A549 (cell line): ENCODE data around the gene E2F6. TPM values are rescaled to one million over a fixed set of nuclear protein-coding genes. Genes with fewer than 3 reads are reported as not detected.

ENCODE experiments used
- ATAC-seq, 2 experiments: fragments of 200-7000 bp in 1 of 2; fragments of >200 bp in 1 of 2; cut with Nextera tagmentation in 1 of 2; cut with Tn5 transposase in 1 of 2; 3 replicates each; pipeline versions ENCODE4 v1.8.0 to v1.9.1; 2018 to 2020; ENCODE audit warnings: mild to moderate bottlenecking in 1 of 2, moderate library complexity in 1 of 2
- CTCF ChIA-PET: fragments of 300-600 bp; sonication (Branson Sonifier 250); formaldehyde crosslinking; extraction: SDS; loops from one replicate; lab custom pipeline; 2021; ENCODE audit warnings: antibody characterized with exemption, inconsistent platforms; lab: Yijun Ruan, JAX
- POLR2A ChIA-PET: fragments of 350-600 bp; formaldehyde crosslinking; extraction: SDS; loops from one replicate; lab custom pipeline; 2021; ENCODE audit warnings: antibody characterized with exemption, inconsistent platforms; lab: Yijun Ruan, JAX
- DNase-seq, 2 experiments: peaks; one replicate each; pipeline versions ENCODE4 v3.0.0 to v3.0.0-alpha.2; 2011 to 2016; ENCODE audit warnings: low read depth in 1 of 2, low spot score in 1 of 2
- FAIRE-seq: peaks from 2 replicates; lab custom pipeline; 2011; peaks lifted over from hg19 to GRCh38; lab: Jason Lieb, UNC
- H3K27ac ChIP-seq, 2 experiments: fragments of >200 bp; sonication (Bioruptor Twin); formaldehyde crosslinking; 3 replicates each; pipeline ENCODE4 v1.5.1; 2016 to 2017
- H3K4me1 ChIP-seq: fragments of >200 bp; sonication (Bioruptor Twin); formaldehyde crosslinking; 3 replicates; pipeline ENCODE4 v1.6.1; 2016
- H3K4me2 ChIP-seq: fragments of >200 bp; sonication (Bioruptor Twin); formaldehyde crosslinking; 3 replicates; pipeline ENCODE4 v1.6.1; 2016
- H3K4me3 ChIP-seq: fragments of >200 bp; sonication (Bioruptor Twin); formaldehyde crosslinking; 3 replicates; pipeline ENCODE4 v1.5.1; 2016
- H3K9me3 ChIP-seq: fragments of >200 bp; sonication (Bioruptor Twin); formaldehyde crosslinking; 3 replicates; pipeline ENCODE4 v1.6.1; 2016
- BHLHE40 ChIP-seq: IDR thresholded peaks from 2 replicates; pipeline ENCODE4 v1.6.1; 2012; ENCODE audit warnings: low read depth, low read length, inconsistent platforms
- CEBPB ChIP-seq, 2 experiments: fragments of >200 bp in 1 of 2; sonication (Bioruptor Twin) in 1 of 2; formaldehyde crosslinking in 1 of 2; IDR thresholded peaks; 2 replicates each; pipeline ENCODE4 v1.6.1; 2012 to 2016
- CHD2 ChIP-seq: fragments of 150-350 bp; IDR thresholded peaks from 2 replicates; pipeline ENCODE4 v1.6.1; 2014; ENCODE audit warnings: low read length; ENCODE audit not compliant: partially characterized antibody
- CHD4 ChIP-seq: fragments of 200-600 bp; sonication (generic); IDR thresholded peaks from 2 replicates; pipeline ENCODE4 v1.6.1; 2016; ENCODE audit warnings: antibody characterized with exemption, mild to moderate bottlenecking, borderline replicate concordance
- EHMT2 ChIP-seq: fragments of 200-600 bp; sonication (generic); IDR thresholded peaks from 2 replicates; pipeline ENCODE4 v1.6.1; 2016; ENCODE audit warnings: antibody characterized with exemption, low read depth, mild to moderate bottlenecking, moderate library complexity
- FOXS1 ChIP-seq: fragments of 250-450 bp; sonication (Bioruptor Pico); IDR thresholded peaks from 2 replicates; pipeline ENCODE4 v1.5.0; 2020; ENCODE audit warnings: mild to moderate bottlenecking, moderate library complexity
- HDAC2 ChIP-seq: fragments of 200-600 bp; sonication (generic); IDR thresholded peaks from 2 replicates; pipeline ENCODE4 v1.6.1; 2016
- HOXA7 ChIP-seq: fragments of 250-450 bp; sonication (Bioruptor Pico); IDR thresholded peaks from 2 replicates; pipeline ENCODE4 v1.5.0; 2020; ENCODE audit warnings: mild to moderate bottlenecking, moderate library complexity
- HOXB5 ChIP-seq: fragments of 250-450 bp; sonication (Bioruptor Pico); IDR thresholded peaks from 2 replicates; pipeline ENCODE4 v1.5.0; 2020; ENCODE audit warnings: mild to moderate bottlenecking, moderate library complexity
- KDM5A ChIP-seq: fragments of 200-600 bp; sonication (generic); IDR thresholded peaks from 2 replicates; pipeline ENCODE4 v1.6.1; 2016; ENCODE audit warnings: antibody characterized with exemption, mild to moderate bottlenecking
- MAFK ChIP-seq: fragments of 450-650 bp; IDR thresholded peaks from 2 replicates; pipeline ENCODE4 v1.6.1; 2014; ENCODE audit not compliant: partially characterized antibody
- PHF8 ChIP-seq: fragments of 200-600 bp; sonication (generic); IDR thresholded peaks from 2 replicates; pipeline ENCODE4 v1.6.1; 2016; ENCODE audit warnings: low read depth, mild to moderate bottlenecking, antibody characterized with exemption, moderate library complexity, borderline replicate concordance
- POLR2A ChIP-seq: IDR thresholded peaks from 2 replicates; pipeline ENCODE4 v1.6.1; 2012; ENCODE audit warnings: mild to moderate bottlenecking, low read length
- RAD21 ChIP-seq, 2 experiments: fragments of >200 bp in 1 of 2; sonication (Bioruptor Twin) in 1 of 2; formaldehyde crosslinking in 1 of 2; IDR thresholded peaks in 1 of 2; conservative IDR thresholded peaks in 1 of 2; 2 replicates in 1 of 2; 3 replicates in 1 of 2; pipeline ENCODE4 v1.6.1; 2012 to 2018; ENCODE audit warnings: inconsistent platforms in 1 of 2
- RCOR1 ChIP-seq: fragments of 150-350 bp; IDR thresholded peaks from 2 replicates; pipeline ENCODE4 v1.6.1; 2014; ENCODE audit warnings: antibody characterized with exemption, low read length, low read depth
- SMC3 ChIP-seq: fragments of >200 bp; sonication (Bioruptor Twin); formaldehyde crosslinking; IDR thresholded peaks from 3 replicates; pipeline ENCODE4 v1.6.1; 2018; ENCODE audit warnings: inconsistent platforms
- TP53 ChIP-seq: fragments of 250-450 bp; sonication (Bioruptor Pico); IDR thresholded peaks from 2 replicates; pipeline ENCODE4 v1.5.0; 2021; ENCODE audit warnings: mild to moderate bottlenecking, moderate library complexity
- ZNF302 ChIP-seq: fragments of 250-450 bp; sonication (Bioruptor Pico); IDR thresholded peaks from 2 replicates; pipeline ENCODE4 v1.9.0; 2021; ENCODE audit warnings: inconsistent platforms, mild to moderate bottlenecking, moderate library complexity
- ZSCAN20 ChIP-seq: fragments of 250-450 bp; sonication (Bioruptor Pico); IDR thresholded peaks from 2 replicates; pipeline ENCODE4 v1.8.0; 2022; ENCODE audit warnings: mild to moderate bottlenecking, moderate library complexity
- WGBS: methylation state at CpG from one replicate; pipeline ENCODE4 v1.1.6; 2017; ENCODE audit errors: missing lambda C conversion rate; 5-methylcytosine and 5-hydroxymethylcytosine counted together
- polyA plus RNA-seq, 4 experiments: library from polyadenylated mRNA; depleted of rRNA in 3 of 4; stranded (reverse); fragments of >200 nt; fragmentation: RNase III in 1 of 4; extraction: RNeasy Plus Mini Kit Qiagen cat#74134 plus additional on column Dnase treatment in 1 of 4; gene quantifications; 2 replicates in 3 of 4; 3 replicates in 1 of 4; pipeline ENCODE4 v1.2.3, GENCODE V29; 2011 to 2017
- TF ChIP-seq, protein P1 (sequence below): fragments of 450-650 bp; IDR thresholded peaks from 2 replicates; pipeline ENCODE4 v1.6.1; 2014; ENCODE audit warnings: antibody characterized with exemption
- TF ChIP-seq, protein P2 (sequence below): fragments of 150-350 bp; IDR thresholded peaks from 2 replicates; pipeline ENCODE4 v1.6.1; 2014; ENCODE audit warnings: low read depth, mild to moderate bottlenecking, low read length
- TF ChIP-seq, protein P3 (sequence below): fragments of >200 bp; sonication (Bioruptor Twin); formaldehyde crosslinking; IDR thresholded peaks from 3 replicates; pipeline ENCODE4 v1.5.1; 2016
- TF ChIP-seq, protein P4 (sequence below): IDR thresholded peaks from 2 replicates; pipeline ENCODE4 v1.6.1; 2012; ENCODE audit warnings: low read depth, borderline replicate concordance
- TF ChIP-seq, protein P5 (sequence below): fragments of 250-450 bp; sonication (Bioruptor Pico); IDR thresholded peaks from 2 replicates; pipeline ENCODE4 v1.5.0; 2020; ENCODE audit warnings: low read depth, mild to moderate bottlenecking, moderate library complexity

E2F6 gene
- polyA plus RNA-seq, 2 of the 4 experiments (the other 2 are of a cell fraction): 34.3 to 41.7 TPM

DNA sequence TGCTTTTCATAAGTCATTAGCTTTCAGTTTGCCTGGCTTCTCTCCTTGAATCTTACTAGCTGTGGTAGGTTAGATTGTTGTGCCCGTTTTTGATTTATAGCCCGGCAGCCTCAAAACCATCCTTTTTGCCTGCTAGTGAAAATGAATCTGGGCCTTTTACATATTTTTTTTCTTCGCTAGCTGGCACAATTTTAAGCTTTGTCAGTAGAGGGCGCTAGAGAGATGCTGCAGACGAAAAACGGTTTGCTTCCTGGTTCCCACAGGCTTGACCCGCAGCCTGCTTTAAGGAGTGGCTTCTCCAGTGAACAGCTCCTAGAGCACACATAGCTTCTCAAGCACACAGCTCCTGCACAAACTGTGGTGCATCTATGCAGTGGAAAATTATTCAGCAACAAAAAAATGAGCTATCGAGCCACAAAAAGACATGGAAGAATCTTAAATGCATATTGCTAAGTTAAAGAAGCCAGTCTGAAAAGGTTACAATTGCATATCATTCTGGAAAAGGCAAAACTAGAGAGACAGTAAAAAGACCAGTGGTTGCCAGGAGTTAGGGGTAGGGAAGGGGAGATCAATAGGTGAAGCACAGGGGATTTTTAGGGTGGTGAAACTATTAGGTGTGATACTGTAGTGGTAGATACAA is 47.9 kb downstream of the E2F6 start:
- ChIA-PET POLR2A (no interaction called here), CTCF (interaction anchor here (0.6 to 2.8 kb wide), 15 partner anchors 9 to 585 kb away, joined by 3 to 15 read pairs (median 4); a partner anchor contains a TSS)
- H3K9me3 ChIP-seq: peaks cover 18% of the 10 kb centered on the region
- no peak overlapping the region for H3K4me3 ChIP-seq
- no peak for FAIRE-seq
- H3K4me2 ChIP-seq: no peak overlapping the region
- DNase-seq: peak; percentile 47 to 71
- no peak for TF ChIP-seq POLR2A
- TF ChIP-seq FOXS1 (CRISPR knock-in tag): 0 out of 2 replicates have a peak, but pooled peaks have one; percentile 46
- TF ChIP-seq CHD4: no peak
- TF ChIP-seq MAFK: no peak
- TF ChIP-seq, protein P1, sequence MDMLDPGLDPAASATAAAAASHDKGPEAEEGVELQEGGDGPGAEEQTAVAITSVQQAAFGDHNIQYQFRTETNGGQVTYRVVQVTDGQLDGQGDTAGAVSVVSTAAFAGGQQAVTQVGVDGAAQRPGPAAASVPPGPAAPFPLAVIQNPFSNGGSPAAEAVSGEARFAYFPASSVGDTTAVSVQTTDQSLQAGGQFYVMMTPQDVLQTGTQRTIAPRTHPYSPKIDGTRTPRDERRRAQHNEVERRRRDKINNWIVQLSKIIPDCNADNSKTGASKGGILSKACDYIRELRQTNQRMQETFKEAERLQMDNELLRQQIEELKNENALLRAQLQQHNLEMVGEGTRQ: no peak
- TF ChIP-seq, protein P2, sequence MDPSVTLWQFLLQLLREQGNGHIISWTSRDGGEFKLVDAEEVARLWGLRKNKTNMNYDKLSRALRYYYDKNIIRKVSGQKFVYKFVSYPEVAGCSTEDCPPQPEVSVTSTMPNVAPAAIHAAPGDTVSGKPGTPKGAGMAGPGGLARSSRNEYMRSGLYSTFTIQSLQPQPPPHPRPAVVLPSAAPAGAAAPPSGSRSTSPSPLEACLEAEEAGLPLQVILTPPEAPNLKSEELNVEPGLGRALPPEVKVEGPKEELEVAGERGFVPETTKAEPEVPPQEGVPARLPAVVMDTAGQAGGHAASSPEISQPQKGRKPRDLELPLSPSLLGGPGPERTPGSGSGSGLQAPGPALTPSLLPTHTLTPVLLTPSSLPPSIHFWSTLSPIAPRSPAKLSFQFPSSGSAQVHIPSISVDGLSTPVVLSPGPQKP: no peak
- TF ChIP-seq ZNF302 (CRISPR knock-in tag): no peak
- TF ChIP-seq, protein P3, sequence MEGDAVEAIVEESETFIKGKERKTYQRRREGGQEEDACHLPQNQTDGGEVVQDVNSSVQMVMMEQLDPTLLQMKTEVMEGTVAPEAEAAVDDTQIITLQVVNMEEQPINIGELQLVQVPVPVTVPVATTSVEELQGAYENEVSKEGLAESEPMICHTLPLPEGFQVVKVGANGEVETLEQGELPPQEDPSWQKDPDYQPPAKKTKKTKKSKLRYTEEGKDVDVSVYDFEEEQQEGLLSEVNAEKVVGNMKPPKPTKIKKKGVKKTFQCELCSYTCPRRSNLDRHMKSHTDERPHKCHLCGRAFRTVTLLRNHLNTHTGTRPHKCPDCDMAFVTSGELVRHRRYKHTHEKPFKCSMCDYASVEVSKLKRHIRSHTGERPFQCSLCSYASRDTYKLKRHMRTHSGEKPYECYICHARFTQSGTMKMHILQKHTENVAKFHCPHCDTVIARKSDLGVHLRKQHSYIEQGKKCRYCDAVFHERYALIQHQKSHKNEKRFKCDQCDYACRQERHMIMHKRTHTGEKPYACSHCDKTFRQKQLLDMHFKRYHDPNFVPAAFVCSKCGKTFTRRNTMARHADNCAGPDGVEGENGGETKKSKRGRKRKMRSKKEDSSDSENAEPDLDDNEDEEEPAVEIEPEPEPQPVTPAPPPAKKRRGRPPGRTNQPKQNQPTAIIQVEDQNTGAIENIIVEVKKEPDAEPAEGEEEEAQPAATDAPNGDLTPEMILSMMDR: peak; percentile 39
- TF ChIP-seq EHMT2: no peak
- no peak for TF ChIP-seq HOXA7
- TF ChIP-seq RCOR1: no peak
- TF ChIP-seq RAD21 (conservative IDR thresholded peaks at IDR 0.05 in 1 of 2, IDR thresholded peaks at IDR 0.05 in 1 of 2): peak in 1 of 2 experiments; percentile 49; a peak in 2 of 5 replicates
- no peak for TF ChIP-seq HDAC2
- TF ChIP-seq CHD2: no peak
- no peak for TF ChIP-seq ZSCAN20 (CRISPR knock-in tag)
- 0 out of 3 replicates have a peak, but pooled peaks have one; percentile 6 for TF ChIP-seq SMC3
- 0 out of 2 replicates have a peak, but pooled peaks have one; percentile 27 for TF ChIP-seq HOXB5
- TF ChIP-seq, protein P4, sequence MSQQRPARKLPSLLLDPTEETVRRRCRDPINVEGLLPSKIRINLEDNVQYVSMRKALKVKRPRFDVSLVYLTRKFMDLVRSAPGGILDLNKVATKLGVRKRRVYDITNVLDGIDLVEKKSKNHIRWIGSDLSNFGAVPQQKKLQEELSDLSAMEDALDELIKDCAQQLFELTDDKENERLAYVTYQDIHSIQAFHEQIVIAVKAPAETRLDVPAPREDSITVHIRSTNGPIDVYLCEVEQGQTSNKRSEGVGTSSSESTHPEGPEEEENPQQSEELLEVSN: no peak
- no peak for TF ChIP-seq CEBPB (IDR thresholded peaks at IDR 0.05)
- 27% methylated on average over 8 of the region's 8 CpGs for WGBS
- ATAC-seq: peak in 1 of 2 experiments; percentile 48; a peak in 2 of 6 replicates
- no peaks in the 10 kb centered on the region for H3K4me1 ChIP-seq
- no peak overlapping the region for H3K27ac ChIP-seq

DNA sequence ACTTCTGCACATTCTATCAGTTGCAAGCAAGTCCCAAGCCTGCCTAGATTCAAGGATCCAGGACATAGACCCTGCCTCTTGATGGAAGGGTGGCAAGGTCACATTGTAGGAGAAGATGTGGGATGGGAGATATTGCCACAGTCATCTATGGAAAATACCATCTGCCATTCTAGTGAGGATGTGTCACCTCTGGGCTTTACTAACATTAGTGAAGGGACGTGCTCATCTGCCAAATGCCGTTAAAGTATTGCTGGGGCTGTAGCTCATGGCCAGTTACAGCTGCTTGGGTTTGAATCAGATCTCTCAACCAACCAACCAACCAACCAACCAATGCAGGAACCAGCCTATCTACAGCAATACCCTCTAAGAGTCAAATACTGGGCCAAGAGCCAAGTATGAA is 49.0 kb downstream of the E2F6 start:
- TF ChIP-seq, protein P3: no peak
- TF ChIP-seq, protein P4: no peak
- TF ChIP-seq TP53 (CRISPR knock-in tag) (no peak), KDM5A (no peak), BHLHE40 (no peak), PHF8 (no peak)
- TF ChIP-seq, protein P5, sequence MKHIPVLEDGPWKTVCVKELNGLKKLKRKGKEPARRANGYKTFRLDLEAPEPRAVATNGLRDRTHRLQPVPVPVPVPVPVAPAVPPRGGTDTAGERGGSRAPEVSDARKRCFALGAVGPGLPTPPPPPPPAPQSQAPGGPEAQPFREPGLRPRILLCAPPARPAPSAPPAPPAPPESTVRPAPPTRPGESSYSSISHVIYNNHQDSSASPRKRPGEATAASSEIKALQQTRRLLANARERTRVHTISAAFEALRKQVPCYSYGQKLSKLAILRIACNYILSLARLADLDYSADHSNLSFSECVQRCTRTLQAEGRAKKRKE (CRISPR knock-in tag): no peak
- TF ChIP-seq, all 56 proteins: peak for 0
- CTCF ChIA-PET: interaction anchor here (1.3 to 2.8 kb wide), 9 partner anchors 8 to 292 kb away, joined by 3 to 15 read pairs (median 4); a partner anchor contains a TSS

More for the DNA sequence above, 49.0 kb downstream of the E2F6 start:
- whole genome bisulfite sequencing: 97% methylated on average over 2 of the region's 2 CpGs
- Histone ChIP-seq H3K4me1 (peaks cover 3% of the 10 kb centered on the region; the same call in 1 of the 3 replicates), H3K4me2 (no peak overlapping the region), H3K9me3 (peaks cover 18% of the 10 kb centered on the region), H3K4me3 (no peak overlapping the region), H3K27ac (no peak overlapping the region)
- ATAC-seq (no peak), FAIRE-seq (no peak), DNase-seq (no peak)
- POLR2A ChIA-PET: interaction anchor here (0.6 kb wide), 1 partner anchor 100 kb away, joined by 4 read pairs; no protein-coding TSS in a partner anchor
